IMR-90 (cell line): ENCODE data around the gene GRIK3. TPM values are rescaled to one million over a fixed set of nuclear protein-coding genes. Genes with fewer than 3 reads are reported as not detected.

Experiments
- ATAC-seq: fragments of 200-7000 bp; cut with Tn5 transposase; 2 replicates; pipeline ENCODE4 v1.9.1; 2020; ENCODE audit warnings: low read depth, mild to moderate bottlenecking, moderate library complexity
- BruUV-seq: library from RNA; stranded (reverse); fragments of 400-500 nt; replicated peaks from 2 replicates; lab custom pipeline; 2021; lab: Mats Ljungman, UMichigan
- CTCF ChIA-PET: fragments of 300-600 bp; formaldehyde crosslinking; extraction: SDS; loops from one replicate; lab custom pipeline; 2021; ENCODE audit warnings: antibody characterized with exemption; lab: Yijun Ruan, JAX
- POLR2A ChIA-PET: fragments of 300-600 bp; sonication (Branson Sonifier 250); formaldehyde crosslinking; loops from one replicate; lab custom pipeline; 2022; ENCODE audit warnings: antibody characterized with exemption; ENCODE audit not compliant: unreplicated experiment; lab: Charles Lee
- DNase-seq: peaks from one replicate; pipeline ENCODE4 v3.0.0; 2013
- H2AFZ ChIP-seq: replicated peaks from 2 replicates; pipeline ENCODE3; 2013; ENCODE audit warnings: low read length, mild to moderate bottlenecking; ENCODE audit not compliant: poor library complexity
- H2AK5ac ChIP-seq: 2 replicates; pipeline ENCODE4 v1.6.1; 2013; ENCODE audit warnings: low read depth, low read length, inconsistent platforms
- H2AK9ac ChIP-seq: replicated peaks from 2 replicates; pipeline ENCODE3; 2013; ENCODE audit warnings: mild to moderate bottlenecking, low read depth, low read length, moderate library complexity; ENCODE audit not compliant: poor library complexity
- H2BK120ac ChIP-seq: 2 replicates; pipeline ENCODE4 v1.6.1; 2013; ENCODE audit warnings: low read depth, low read length, inconsistent platforms
- H2BK15ac ChIP-seq: 3 replicates; pipeline ENCODE4 v1.6.1; 2013; ENCODE audit warnings: low read depth, low read length, inconsistent platforms
- H2BK20ac ChIP-seq: 2 replicates; pipeline ENCODE4 v1.6.1; 2013; ENCODE audit warnings: low read depth, mild to moderate bottlenecking, inconsistent platforms, low read length, moderate library complexity
- H2BK5ac ChIP-seq: 2 replicates; pipeline ENCODE4 v1.6.1; 2013; ENCODE audit warnings: mild to moderate bottlenecking, low read depth, low read length, inconsistent platforms; ENCODE audit not compliant: poor library complexity, severe bottlenecking
- H3K14ac ChIP-seq: replicated peaks from 2 replicates; pipeline ENCODE4 v1.6.1; 2013; ENCODE audit warnings: low read depth, low read length, inconsistent platforms
- H3K18ac ChIP-seq: 2 replicates; pipeline ENCODE4 v1.6.1; 2013; ENCODE audit warnings: low read depth, low read length, control low read depth
- H3K23ac ChIP-seq: 2 replicates; pipeline ENCODE4 v1.6.1; 2013; ENCODE audit warnings: low read depth, low read length, inconsistent platforms
- H3K27ac ChIP-seq: 2 replicates; pipeline ENCODE4 v1.5.1; 2013; ENCODE audit warnings: mild to moderate bottlenecking, control low read depth, low read length; ENCODE audit not compliant: insufficient read depth
- H3K27me3 ChIP-seq: 2 replicates; pipeline ENCODE4 v1.6.1; 2013; ENCODE audit warnings: low read length; ENCODE audit not compliant: control insufficient read depth, insufficient read depth
- H3K36me3 ChIP-seq: 2 replicates; pipeline ENCODE4 v1.6.1; 2013; ENCODE audit warnings: low read length, mixed read lengths; ENCODE audit not compliant: control insufficient read depth, insufficient read depth
- H3K4ac ChIP-seq: 2 replicates; pipeline ENCODE4 v1.6.1; 2013; ENCODE audit warnings: low read depth, low read length, inconsistent platforms
- H3K4me1 ChIP-seq: 2 replicates; pipeline ENCODE4 v1.6.1; 2013; ENCODE audit warnings: low read length, mixed read lengths; ENCODE audit not compliant: control insufficient read depth, insufficient read depth
- H3K4me2 ChIP-seq: 2 replicates; pipeline ENCODE4 v1.6.1; 2013; ENCODE audit warnings: low read depth, mild to moderate bottlenecking, control low read depth, low read length, moderate library complexity
- H3K4me3 ChIP-seq: 2 replicates; pipeline ENCODE4 v1.5.1; 2013; ENCODE audit warnings: low read depth, mild to moderate bottlenecking, control low read depth, low read length, moderate library complexity; ENCODE audit not compliant: insufficient read depth
- H3K56ac ChIP-seq: 2 replicates; pipeline ENCODE4 v1.6.1; 2013; ENCODE audit warnings: low read length, inconsistent platforms; ENCODE audit not compliant: insufficient read depth; ENCODE audit errors: extremely low read depth
- H3K79me1 ChIP-seq, 2 experiments: 2 replicates each; pipeline ENCODE4 v1.6.1; 2013; ENCODE audit warnings: low read length in 2 of 2, inconsistent platforms in 1 of 2, low read depth in 1 of 2
- H3K9ac ChIP-seq: 2 replicates; pipeline ENCODE4 v1.6.1; 2013; ENCODE audit warnings: low read depth, low read length, control low read depth
- H3K9me1 ChIP-seq: 2 replicates; pipeline ENCODE4 v1.6.1; 2013; ENCODE audit warnings: low read length, inconsistent platforms; ENCODE audit not compliant: insufficient read depth
- H3K9me3 ChIP-seq: 2 replicates; pipeline ENCODE4 v1.6.1; 2013; ENCODE audit warnings: low read length; ENCODE audit not compliant: control insufficient read depth, insufficient read depth
- H4K20me1 ChIP-seq: 2 replicates; pipeline ENCODE4 v1.6.1; 2013; ENCODE audit warnings: low read length, inconsistent platforms; ENCODE audit not compliant: insufficient read depth
- H4K5ac ChIP-seq: 2 replicates; pipeline ENCODE4 v1.6.1; 2013; ENCODE audit warnings: mild to moderate bottlenecking, low read depth, low read length, control low read depth
- H4K8ac ChIP-seq, 2 experiments: 2 replicates each; pipeline ENCODE4 v1.6.1; 2013; ENCODE audit warnings: low read depth in 2 of 2, low read length in 2 of 2, control low read depth in 1 of 2, inconsistent platforms in 1 of 2
- H4K91ac ChIP-seq: 2 replicates; pipeline ENCODE4 v1.6.1; 2013; ENCODE audit warnings: low read depth, low read length, inconsistent platforms; ENCODE audit not compliant: insufficient read depth
- CHD1 ChIP-seq: IDR thresholded peaks from 2 replicates; pipeline ENCODE4 v1.6.1; 2012; ENCODE audit warnings: low read depth, low read length, improper control_type of control experiment
- CTCF ChIP-seq: conservative IDR thresholded peaks from 2 replicates; pipeline ENCODE4 v1.5.1; 2012; ENCODE audit warnings: mild to moderate bottlenecking, low read depth, low read length, improper control_type of control experiment
- ELK1 ChIP-seq: fragments of 150-350 bp; IDR thresholded peaks from 2 replicates; pipeline ENCODE4 v1.6.1; 2016; ENCODE audit warnings: low read depth, mild to moderate bottlenecking, low read length, moderate library complexity, borderline replicate concordance
- RAD21 ChIP-seq: IDR thresholded peaks from 2 replicates; pipeline ENCODE4 v1.6.1; 2012; ENCODE audit warnings: low read length, improper control_type of control experiment
- RFX5 ChIP-seq: IDR thresholded peaks from 2 replicates; pipeline ENCODE4 v1.8.0; 2012; ENCODE audit warnings: low read depth, mild to moderate bottlenecking, low read length, moderate library complexity
- SMC3 ChIP-seq: fragments of 150-350 bp; IDR thresholded peaks from 2 replicates; pipeline ENCODE4 v1.6.1; 2016; ENCODE audit warnings: low read depth, mild to moderate bottlenecking, antibody characterized with exemption, low read length, moderate library complexity
- USF2 ChIP-seq: fragments of 150-350 bp; IDR thresholded peaks from 2 replicates; pipeline ENCODE4 v1.6.1; 2017; ENCODE audit warnings: mild to moderate bottlenecking, antibody characterized with exemption, low read length, low read depth
- WGBS, 2 experiments: methylation state at CpG; one replicate each; pipeline versions ENCODE4 v1.1.5 to v1.1.7; 2013; ENCODE audit warnings: missing lambda C conversion rate in 2 of 2; ENCODE audit not compliant: insufficient read length in 1 of 2; ENCODE audit errors: extremely low coverage in 2 of 2; 5-methylcytosine and 5-hydroxymethylcytosine counted together
- dilution Hi-C: fragments of 300-500 bp; cut with HindIII; formaldehyde crosslinking; loops from one replicate; pipeline ENCODE4 v1.14.3; 2018; ENCODE audit warnings: low sequenced_read_pairs; ENCODE audit not compliant: unreplicated experiment
- in situ Hi-C: fragments of 300-500 bp; cut with MboI; formaldehyde crosslinking; loops from 3 replicates; pipeline ENCODE4 v1.14.3; 2019; ENCODE audit warnings: low sequenced_read_pairs, inconsistent platforms, mixed read lengths
- intact Hi-C: fragments of 100-400 bp; cut with micrococcal nuclease; formaldehyde crosslinking; loops from 2 replicates; pipeline ENCODE4 v1.10.0; 2022
- polyA plus RNA-seq, 3 experiments: library from polyadenylated mRNA; depleted of rRNA; stranded (reverse); fragments of >200 nt; gene quantifications; 2 replicates each; pipeline ENCODE4 v1.2.3, GENCODE V29; 2012; ENCODE audit warnings: low replicate concordance in 1 of 3
- total RNA-seq: library from RNA; depleted of rRNA; stranded (reverse); fragments of >200 nt; gene quantifications from 2 replicates; pipeline ENCODE4 v1.2.3, GENCODE V29; 2012

GRIK3 gene
- total and polyA plus RNA-seq, 2 of the 4 experiments (the other 2 are of a cell fraction), result not detected

- no peaks in the 10 kb centered on the region for H3K9me1 ChIP-seq
- H3K79me1 ChIP-seq, result no peaks in the 10 kb centered on the region
- H3K4ac ChIP-seq, result no peak overlapping the region
- no peak overlapping the region for H4K8ac ChIP-seq
- BruUV-seq, result no TSS peak
- H3K36me3 ChIP-seq, result no peaks in the 10 kb centered on the region
- no peak overlapping the region for H3K56ac ChIP-seq
- H2BK15ac ChIP-seq, result no peak overlapping the region
- dilution Hi-C loops (no loop called here), intact Hi-C loops (no loop called here), in situ Hi-C loops (no loop called here)
- H4K5ac ChIP-seq, result no peak overlapping the region
- POLR2A ChIA-PET, result no interaction called here
- no peak overlapping the region for H2AK5ac ChIP-seq
- no peak overlapping the region for H3K18ac ChIP-seq
- H2BK20ac ChIP-seq, result no peak overlapping the region
- H3K9me3 ChIP-seq, result no peaks in the 10 kb centered on the region
- H3K27ac ChIP-seq, result no peak overlapping the region
- H2AK9ac ChIP-seq, result no peak overlapping the region
- H3K4me2 ChIP-seq, result no peak overlapping the region
- TF ChIP-seq CHD1 (no peak), CTCF (no peak), RAD21 (no peak), ELK1 (no peak), SMC3 (no peak), USF2 (no peak), RFX5 (no peak)
- H4K91ac ChIP-seq, result no peak overlapping the region
- H3K14ac ChIP-seq, result no peak overlapping the region
- no peak overlapping the region for H3K23ac ChIP-seq
- WGBS, 2 experiments, result no CpG with 5 or more reads among the region's 4 CpGs
- no peak overlapping the region for H2BK5ac ChIP-seq
- H3K9ac ChIP-seq, result no peak overlapping the region
- no peaks in the 10 kb centered on the region for H4K20me1 ChIP-seq
- no peaks in the 10 kb centered on the region for H3K27me3 ChIP-seq
- H2AFZ ChIP-seq, result no peak overlapping the region
- ATAC-seq (no peak), DNase-seq (no peak)
- H3K4me1 ChIP-seq, result no peaks in the 10 kb centered on the region
- H2BK120ac ChIP-seq, result no peak overlapping the region
- H3K4me3 ChIP-seq, result no peak overlapping the region
- CTCF ChIA-PET, result no interaction called here
Measured at GRCh38 chr1:37010011-37010410, 24.3 kb downstream of the GRIK3 start.
